Activated T-helper 9 cell treated with anti-CD3 and anti-CD28 coated beads, Interleukin-2, amount 50 U/mL, for 16 hours (primary cell): ENCODE results near the gene EDN3.
"Not testable (repeated sequence)": the region's sequence is repeated elsewhere in the genome, so short reads cannot be mapped to it uniquely, and the experiment has no call there.

ENCODE experiments used
- DNase-seq: peaks from one replicate; pipeline ENCODE4 v3.0.0-alpha.2; 2020; ENCODE audit warnings: low read depth

Gene EDN3

GRCh38 chr20:59336540-59336939, 36.1 kb downstream of the EDN3 start:
- DNase-seq: no peak

GRCh38 chr20:59338444-59338843, 38.0 kb downstream of the EDN3 start:
- not testable (repeated sequence) for DNase-seq

DNA sequence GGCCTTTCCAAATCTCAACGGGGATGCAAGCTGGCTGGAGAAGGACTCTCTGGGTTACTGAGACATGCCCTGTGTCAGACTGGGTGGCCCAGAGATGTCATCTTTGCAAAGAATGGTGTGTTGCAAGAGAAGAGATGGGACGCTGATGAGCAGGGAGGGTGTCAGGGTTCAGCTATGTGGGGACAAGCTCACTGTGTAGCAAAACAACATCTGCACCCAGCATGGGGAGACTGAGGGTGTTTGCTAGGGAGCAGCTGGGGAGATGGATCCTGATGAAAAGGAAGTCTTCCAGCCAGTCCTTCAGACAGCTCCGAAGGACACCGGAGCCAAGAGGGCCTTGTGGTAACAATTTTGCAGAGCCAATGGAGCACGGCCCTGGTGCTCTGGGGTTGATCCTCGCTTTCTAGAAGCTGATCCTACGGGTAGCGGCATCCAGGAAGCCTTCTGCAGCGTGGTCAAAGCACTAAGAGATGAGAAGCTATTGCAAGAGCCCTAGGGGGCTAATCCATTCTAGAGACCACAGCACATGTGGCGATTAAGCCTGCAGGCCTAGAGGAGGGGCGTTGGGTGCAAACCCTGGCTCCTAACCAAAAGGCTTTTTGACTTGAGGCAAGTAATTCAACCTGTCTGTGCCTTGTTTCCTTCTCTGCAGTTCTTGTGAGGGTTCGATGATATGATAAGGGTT, 39.9 kb downstream of the EDN3 start:
- DNase-seq: no peak

DNA sequence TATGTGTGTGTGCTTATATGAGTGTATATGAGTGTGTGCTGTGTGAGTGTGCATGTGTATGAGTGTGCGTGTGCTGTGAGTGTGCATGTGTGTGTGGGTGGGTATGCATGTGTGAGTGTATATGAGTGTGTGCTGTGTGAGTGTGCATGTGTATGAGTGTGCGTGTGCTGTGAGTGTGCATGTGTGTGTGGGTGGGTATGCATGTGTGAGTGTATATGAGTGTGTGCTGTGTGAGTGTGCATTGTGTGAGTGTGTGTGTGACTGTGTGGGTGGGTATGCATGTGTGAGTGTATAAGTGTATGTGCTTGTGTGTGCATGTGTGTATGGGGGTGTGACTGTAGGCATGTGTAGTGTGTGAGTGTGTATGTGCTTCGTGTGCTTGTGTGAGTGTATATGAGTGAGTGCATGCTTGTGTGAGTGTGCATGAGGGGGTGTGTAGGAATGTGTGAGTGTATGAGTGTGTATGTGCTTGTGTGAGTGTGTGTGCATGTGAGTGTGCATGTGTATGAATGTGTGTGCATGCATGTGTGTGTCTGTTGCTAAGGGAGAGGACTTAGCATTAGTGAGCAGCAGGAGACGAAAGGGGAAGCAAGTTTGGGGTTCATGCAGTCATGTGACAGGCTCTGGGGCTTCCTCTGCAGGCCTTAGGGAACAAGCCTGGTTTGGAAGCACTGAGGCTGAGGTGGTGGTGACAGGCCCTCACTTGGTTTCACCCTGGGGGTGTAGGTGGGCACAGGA, 41.0 kb downstream of the EDN3 start:
- not testable (repeated sequence) for DNase-seq

DNA sequence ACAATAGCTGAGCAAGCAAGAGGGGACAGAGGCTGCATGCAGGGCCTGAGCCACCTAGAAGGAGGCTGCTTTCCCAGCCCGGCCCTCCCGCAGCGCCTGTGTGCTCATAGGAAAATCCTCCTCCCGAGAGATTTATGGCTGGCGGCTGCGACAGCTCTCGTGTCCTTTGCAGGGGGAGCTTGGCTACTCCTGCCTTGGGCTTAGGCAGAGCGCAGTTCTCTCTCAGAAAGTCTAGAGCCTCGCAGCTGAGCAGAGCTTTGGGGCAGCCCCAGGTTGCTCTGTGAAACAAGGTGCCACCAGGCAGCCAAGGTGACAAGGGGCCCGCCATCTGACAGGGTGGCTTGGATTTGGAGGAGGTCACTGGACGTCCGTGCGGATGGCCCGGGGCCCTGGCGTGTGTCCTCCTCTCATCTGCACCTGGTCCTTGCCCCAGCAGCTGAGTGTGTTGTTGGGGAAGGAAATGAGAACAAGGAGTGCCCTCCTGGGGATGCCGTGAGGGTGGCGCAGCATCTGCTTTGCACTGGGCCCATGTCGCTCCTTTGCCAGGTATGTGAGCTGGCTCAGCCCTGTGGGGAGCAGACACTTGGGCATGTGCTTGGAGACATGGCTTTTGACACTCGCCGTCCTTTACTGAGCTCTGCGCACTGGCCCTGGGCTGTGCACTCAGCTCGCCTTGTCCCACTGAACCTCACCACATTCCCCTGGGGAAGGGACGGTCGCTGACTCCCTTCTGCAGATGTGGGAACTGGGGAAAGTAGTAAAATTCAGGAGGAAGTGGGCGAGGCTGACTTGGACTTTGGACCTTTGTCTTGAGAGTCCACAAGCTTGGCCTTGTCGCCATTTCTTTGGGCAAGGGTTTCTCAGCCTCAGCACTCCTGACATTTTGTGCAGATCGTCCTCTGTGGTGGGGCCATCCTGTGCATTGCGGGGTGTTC, 41.9 kb downstream of the EDN3 start:
- DNase-seq: no peak

DNA sequence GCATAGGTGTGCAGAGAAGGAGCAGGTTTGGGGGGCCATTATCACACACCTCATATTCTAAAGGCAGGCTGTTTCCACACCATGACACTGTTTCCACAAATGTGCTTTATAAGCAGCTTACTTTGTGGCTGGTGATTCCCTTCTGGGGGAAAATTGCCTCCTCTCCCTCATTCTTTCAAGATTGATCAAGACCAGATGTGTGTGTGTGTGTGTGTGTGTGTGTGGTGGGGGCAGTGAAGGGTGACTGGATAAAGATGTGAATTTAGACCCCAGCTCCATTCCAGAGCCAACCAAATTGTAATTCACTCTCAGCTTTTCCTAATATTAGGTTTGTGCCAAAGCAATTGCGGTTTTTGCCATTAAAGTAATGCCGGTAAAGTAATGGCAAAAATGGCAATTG, 45.6 kb downstream of the EDN3 start:
- DNase-seq: no peak

DNA sequence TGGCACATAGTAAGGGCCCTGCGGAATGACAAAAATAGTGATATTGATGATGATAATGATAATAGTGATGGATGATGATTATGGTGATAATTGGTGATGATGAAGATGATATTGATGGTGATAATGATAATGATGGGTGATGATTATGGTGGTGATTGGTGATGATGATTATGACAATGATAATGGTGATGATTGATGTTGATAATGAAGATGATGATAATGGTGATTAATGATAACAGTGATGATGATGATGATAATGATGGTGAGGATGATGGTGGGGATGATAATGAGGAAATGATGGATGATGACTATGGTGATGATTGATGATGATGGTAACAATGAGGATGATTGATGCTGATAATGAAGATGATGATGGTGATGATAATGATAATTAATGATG, 48.9 kb downstream of the EDN3 start:
- DNase-seq: no peak

DNA sequence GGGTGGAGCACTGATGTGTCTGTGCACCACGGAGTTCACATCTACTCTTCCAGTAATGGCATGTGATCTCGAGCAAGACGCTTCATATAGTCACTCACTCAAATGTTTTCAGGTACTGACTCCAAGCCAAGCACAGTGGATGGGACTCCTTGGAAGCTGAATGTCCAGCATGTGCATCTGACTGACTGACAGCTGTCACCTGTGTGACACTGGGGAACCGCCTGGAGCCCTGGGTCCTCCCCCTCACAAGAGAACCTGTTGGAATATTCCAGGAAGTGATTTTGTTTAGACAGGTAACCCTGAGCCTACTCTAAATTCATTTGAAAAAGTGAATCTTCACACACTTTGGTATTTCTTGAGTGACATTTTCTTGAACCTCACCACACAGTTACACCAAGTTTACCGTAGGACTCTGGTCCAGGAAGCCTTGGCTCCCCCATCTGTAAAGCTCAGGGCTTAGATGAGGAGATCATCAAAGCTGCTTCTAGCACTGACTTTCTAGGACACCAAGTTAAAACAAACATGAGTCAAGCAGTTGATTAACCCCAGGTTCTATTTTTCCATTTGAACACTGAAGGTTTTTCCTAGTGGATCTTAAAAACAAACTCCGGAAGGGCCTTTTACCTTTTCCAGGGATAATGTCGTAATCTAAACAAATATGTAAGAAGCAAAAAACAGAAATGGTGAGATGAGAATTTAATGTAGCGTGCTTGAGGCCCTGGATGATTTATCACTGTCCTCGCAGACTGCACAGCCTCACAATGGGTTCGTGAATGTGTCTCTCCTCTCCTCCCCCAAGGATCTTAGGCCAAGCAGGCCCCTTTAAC, 50.1 kb downstream of the EDN3 start:
- no peak for DNase-seq

DNA sequence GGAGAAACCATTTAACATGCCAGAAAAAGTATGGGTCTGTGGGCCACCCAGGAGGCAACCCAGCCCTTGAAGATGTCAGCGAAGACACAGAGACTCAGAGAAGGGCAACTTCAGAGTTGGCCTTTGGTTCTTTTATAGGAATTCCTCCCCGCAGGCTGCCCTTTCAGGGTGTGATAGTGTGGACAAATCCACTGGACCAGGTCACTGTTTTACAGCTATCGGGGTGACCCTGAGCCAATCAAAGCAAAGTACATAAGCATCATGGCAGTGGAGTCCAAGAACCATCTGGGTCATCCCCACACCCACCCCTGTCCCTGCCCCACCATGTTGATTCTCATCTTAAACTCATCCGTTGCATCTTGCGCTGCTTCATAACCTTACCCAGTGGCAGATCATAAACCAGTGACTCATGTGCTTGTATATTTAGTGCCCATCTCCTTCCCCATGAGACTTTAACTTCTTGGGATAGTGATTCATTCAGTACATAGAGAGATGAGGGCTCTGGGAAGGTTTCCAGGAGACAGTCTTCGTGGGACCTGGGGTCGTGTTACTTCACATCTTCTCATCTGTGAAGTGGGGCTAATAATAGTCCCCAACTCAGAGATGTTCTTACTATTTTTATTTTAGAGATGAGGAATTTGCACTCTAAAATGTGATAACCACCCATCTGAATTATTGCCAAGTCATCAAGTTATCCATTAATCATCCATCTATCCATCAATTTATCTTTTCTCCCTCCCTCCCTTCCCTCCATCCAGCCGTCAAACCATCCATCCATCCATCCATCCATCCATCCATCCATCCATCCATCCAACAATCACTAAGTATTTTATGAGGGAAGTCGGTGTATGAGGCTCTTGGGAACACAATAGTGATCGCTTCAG, 51.0 kb downstream of the EDN3 start:
- DNase-seq: no peak

- DNase-seq: no peak
Observed at GRCh38 chr20:59352541-59352940, 52.1 kb downstream of the EDN3 start.

DNA sequence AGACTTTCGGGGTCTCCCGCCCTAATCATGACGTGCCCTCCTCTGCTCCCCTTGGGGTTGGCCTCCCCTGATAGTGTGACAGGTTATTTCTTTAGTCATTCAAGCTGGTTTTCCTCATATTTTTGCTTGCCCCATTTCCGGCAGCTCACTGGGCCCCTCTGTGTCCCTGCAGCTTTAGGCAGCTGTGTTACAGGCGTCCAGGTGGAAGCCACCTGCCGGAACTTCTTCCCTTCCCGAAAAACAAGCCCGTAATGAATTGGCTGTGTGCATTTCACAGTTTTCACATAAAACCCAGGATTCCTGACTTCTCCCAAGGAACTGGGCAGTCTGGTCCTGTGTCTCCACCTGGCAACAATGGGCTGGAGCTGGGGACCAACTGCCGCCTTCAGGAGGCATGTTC, 52.6 kb downstream of the EDN3 start:
- no peak for DNase-seq

DNA sequence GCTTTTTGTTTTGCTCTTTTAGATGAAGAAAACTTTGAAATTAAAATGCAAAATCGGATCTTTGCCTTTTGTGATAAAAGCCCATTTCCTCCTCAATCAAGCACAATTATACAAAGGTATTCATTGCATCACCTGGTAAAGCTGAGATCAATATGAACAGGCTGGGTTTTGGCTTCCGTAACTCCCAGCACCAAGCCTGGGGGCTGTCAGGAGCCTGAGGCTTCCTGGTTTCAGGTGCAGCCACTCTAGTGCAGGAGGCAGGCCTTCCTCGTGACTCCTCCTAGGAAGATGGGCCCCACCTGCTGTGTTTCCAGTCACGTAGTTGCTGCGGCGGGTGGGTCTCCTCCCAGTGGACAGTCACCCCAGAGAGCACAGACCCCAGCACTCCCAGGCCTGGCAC, 54.0 kb downstream of the EDN3 start:
- DNase-seq: no peak

GRCh38 chr20:59355242-59355641, 54.8 kb downstream of the EDN3 start:
- no peak for DNase-seq

- no peak for DNase-seq
Observed at GRCh38 chr20:59356662-59357165, 56.3 kb downstream of the EDN3 start.

GRCh38 chr20:59358793-59359192, 58.4 kb downstream of the EDN3 start:
- not testable (repeated sequence) for DNase-seq

DNA sequence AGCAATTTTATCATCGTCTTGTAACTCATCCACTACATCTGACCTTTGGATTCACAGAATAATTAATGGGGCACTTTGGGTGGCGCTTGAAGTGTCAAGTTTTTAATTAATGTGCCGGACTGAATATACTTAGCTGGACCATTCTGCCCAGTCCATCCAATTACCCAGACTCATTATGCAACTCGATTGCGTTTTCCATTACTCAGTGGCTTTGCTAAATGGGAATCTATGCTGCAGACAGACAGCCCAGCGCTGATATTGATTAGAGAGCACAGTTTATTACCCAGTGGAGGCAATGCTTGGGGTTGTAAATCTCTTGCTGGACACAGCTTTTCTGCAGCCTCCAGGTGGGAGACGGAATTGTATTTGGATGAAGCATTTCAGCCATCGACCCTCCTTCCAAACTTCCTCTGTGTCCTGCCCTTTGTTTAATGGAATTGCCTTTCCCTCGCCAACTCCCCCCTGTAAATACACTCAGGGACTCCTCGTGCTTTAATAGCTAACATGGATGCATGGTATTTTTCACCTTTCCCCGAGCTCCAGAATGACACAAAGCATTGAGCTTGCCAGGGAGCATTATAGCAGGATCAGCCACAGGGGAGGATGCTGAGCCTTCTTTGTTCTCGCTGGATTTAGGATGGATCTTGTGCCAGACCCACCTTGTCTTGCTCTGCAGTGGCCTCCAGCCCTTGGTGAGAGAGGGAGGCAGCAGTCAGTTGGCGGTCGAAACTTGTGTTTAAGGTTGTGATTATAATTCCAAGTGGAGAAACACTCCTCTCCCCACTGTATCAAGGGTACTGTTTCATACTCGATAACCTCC, 59.7 kb downstream of the EDN3 start:
- no peak for DNase-seq

- no peak for DNase-seq
Observed at GRCh38 chr20:59360934-59361333, 60.5 kb downstream of the EDN3 start.

DNA sequence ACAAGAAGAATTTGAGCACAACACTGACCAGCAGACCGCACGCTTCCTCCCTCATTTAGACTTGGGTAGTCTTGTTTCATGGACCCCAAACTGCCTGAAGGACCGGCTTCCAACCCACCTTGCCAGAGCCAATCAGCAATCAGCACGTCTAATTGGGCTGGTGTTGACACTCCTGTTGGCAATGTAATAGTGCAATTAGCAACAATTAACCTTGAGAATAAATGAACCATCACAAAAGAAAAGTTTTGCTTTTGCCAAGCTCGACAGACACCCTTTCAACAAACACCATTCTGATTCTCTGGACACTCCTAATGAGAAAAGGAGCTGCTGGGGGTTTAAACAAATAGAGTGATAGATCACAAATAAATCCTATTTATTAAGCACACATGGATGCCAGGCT, 61.0 kb downstream of the EDN3 start:
- DNase-seq: no peak

DNA sequence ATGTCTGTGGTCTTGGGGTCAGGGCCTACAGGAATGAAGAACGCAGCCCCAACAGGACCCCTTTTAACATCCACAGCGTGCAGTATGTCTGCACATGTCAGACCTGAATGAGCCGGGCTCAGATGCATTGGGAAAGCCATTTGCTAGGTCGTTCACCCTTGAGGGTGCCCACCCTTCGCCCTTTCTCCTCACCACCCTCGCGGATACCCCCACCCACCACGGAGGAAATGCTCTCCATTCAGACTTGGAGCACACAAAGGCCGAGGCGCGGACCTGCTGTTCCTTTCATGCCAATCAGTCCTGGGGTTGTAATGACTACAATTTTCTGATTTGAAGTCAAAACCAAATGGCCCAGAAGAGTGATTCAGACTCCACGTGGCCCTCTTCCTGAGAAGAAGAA, 62.7 kb downstream of the EDN3 start:
- no peak for DNase-seq

DNA sequence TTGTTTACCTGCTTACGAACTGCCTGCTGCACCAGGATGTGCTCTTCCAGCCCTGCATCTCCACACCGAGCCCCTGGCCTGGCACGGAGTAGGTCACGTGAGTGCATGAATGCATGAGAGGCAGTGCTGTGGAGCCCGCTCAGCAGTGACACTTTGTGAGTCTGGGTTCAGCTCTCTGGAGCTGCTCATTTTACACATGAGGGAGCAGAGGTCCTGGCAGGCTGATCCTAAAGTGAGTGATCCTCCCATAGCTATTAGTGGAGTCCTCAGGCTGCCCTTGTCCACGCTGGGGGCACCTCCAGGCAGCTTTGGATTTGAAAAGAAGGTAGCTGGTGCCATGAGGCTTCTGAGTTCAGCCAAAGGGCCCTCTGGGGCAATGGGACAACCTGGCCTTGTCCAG, 64.2 kb downstream of the EDN3 start:
- DNase-seq: no peak
